Body of pancreas (tissue), 4 donors: ENCODE measurements around the gene AGTR2.

Experiments used
- CTCF ChIP-seq, 7 experiments: fragments of 450-650 bp in 4 of 7; fragments of 200-600 bp in 3 of 7; sonication (generic) in 3 of 7; IDR thresholded peaks; one replicate each; pipeline ENCODE4 v1.5.1; 2016 to 2019; ENCODE audit warnings: antibody characterized with exemption in 7 of 7
- POLR2A ChIP-seq, 3 donors: fragments of 450-650 bp; IDR thresholded peaks; one replicate each; pipeline ENCODE4 v1.6.1; 2016; ENCODE audit warnings: antibody characterized with exemption in 3 of 3, mild to moderate bottlenecking in 2 of 3

- TF ChIP-seq CTCF (IDR thresholded peaks at IDR 0.05) (peak; percentile 34 to 70 (median 58)), POLR2A (IDR thresholded peaks at IDR 0.05) (no peak)
These were observed 34.4 kb downstream of the AGTR2 start for GRCh38 chrX:116204932-116205331.
